ENCODE results near the gene BCS1L. TPM values are rescaled to one million over a fixed set of nuclear protein-coding genes. Genes with fewer than 3 reads are reported as not detected.

The BCS1L gene
- total and polyA plus RNA-seq, 2 of the 8 experiments (the other 6 are each of a cell fraction or from before 2014, with no cell fraction given): 23.7 to 37.1 TPM

DNA sequence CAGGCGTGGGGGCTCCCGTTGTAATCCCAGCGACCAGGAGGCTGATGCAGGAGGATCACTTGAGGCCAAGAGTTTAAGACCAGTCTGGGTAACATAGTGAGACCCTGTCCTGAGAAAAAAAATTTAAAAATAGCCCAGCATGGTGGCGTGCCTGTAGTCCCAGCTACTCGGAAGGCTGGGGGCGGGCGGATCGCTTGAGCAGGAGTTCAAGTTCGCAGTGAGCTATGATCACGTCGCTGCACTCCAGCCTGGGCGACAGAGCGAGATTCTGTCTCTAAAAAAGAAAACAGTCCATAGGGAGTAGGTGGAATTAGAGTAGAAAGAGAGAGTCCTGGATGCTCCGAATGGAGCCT is 50.8 kb downstream of the BCS1L start (continued):
- TF ChIP-seq, protein P1, sequence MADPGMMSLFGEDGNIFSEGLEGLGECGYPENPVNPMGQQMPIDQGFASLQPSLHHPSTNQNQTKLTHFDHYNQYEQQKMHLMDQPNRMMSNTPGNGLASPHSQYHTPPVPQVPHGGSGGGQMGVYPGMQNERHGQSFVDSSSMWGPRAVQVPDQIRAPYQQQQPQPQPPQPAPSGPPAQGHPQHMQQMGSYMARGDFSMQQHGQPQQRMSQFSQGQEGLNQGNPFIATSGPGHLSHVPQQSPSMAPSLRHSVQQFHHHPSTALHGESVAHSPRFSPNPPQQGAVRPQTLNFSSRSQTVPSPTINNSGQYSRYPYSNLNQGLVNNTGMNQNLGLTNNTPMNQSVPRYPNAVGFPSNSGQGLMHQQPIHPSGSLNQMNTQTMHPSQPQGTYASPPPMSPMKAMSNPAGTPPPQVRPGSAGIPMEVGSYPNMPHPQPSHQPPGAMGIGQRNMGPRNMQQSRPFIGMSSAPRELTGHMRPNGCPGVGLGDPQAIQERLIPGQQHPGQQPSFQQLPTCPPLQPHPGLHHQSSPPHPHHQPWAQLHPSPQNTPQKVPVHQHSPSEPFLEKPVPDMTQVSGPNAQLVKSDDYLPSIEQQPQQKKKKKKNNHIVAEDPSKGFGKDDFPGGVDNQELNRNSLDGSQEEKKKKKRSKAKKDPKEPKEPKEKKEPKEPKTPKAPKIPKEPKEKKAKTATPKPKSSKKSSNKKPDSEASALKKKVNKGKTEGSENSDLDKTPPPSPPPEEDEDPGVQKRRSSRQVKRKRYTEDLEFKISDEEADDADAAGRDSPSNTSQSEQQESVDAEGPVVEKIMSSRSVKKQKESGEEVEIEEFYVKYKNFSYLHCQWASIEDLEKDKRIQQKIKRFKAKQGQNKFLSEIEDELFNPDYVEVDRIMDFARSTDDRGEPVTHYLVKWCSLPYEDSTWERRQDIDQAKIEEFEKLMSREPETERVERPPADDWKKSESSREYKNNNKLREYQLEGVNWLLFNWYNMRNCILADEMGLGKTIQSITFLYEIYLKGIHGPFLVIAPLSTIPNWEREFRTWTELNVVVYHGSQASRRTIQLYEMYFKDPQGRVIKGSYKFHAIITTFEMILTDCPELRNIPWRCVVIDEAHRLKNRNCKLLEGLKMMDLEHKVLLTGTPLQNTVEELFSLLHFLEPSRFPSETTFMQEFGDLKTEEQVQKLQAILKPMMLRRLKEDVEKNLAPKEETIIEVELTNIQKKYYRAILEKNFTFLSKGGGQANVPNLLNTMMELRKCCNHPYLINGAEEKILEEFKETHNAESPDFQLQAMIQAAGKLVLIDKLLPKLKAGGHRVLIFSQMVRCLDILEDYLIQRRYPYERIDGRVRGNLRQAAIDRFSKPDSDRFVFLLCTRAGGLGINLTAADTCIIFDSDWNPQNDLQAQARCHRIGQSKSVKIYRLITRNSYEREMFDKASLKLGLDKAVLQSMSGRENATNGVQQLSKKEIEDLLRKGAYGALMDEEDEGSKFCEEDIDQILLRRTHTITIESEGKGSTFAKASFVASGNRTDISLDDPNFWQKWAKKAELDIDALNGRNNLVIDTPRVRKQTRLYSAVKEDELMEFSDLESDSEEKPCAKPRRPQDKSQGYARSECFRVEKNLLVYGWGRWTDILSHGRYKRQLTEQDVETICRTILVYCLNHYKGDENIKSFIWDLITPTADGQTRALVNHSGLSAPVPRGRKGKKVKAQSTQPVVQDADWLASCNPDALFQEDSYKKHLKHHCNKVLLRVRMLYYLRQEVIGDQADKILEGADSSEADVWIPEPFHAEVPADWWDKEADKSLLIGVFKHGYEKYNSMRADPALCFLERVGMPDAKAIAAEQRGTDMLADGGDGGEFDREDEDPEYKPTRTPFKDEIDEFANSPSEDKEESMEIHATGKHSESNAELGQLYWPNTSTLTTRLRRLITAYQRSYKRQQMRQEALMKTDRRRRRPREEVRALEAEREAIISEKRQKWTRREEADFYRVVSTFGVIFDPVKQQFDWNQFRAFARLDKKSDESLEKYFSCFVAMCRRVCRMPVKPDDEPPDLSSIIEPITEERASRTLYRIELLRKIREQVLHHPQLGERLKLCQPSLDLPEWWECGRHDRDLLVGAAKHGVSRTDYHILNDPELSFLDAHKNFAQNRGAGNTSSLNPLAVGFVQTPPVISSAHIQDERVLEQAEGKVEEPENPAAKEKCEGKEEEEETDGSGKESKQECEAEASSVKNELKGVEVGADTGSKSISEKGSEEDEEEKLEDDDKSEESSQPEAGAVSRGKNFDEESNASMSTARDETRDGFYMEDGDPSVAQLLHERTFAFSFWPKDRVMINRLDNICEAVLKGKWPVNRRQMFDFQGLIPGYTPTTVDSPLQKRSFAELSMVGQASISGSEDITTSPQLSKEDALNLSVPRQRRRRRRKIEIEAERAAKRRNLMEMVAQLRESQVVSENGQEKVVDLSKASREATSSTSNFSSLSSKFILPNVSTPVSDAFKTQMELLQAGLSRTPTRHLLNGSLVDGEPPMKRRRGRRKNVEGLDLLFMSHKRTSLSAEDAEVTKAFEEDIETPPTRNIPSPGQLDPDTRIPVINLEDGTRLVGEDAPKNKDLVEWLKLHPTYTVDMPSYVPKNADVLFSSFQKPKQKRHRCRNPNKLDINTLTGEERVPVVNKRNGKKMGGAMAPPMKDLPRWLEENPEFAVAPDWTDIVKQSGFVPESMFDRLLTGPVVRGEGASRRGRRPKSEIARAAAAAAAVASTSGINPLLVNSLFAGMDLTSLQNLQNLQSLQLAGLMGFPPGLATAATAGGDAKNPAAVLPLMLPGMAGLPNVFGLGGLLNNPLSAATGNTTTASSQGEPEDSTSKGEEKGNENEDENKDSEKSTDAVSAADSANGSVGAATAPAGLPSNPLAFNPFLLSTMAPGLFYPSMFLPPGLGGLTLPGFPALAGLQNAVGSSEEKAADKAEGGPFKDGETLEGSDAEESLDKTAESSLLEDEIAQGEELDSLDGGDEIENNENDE (IDR thresholded peaks at IDR 0.05; ENCODE audit: insufficient replicate concordance, low read length): no peak
- no peak for TF ChIP-seq PHF8 (conservative IDR thresholded peaks at IDR 0.05; ENCODE audit: low read depth, low read length)
